Natural killer cell (primary cell): ENCODE results near the gene ZNF521. TPM values are rescaled to one million over a fixed set of nuclear protein-coding genes. Genes with fewer than 3 reads are reported as not detected.

Source experiments
- ATAC-seq, 3 donors: fragments of 150-1000 bp in 2 of 3; fragments of 200-7000 bp in 1 of 3; cut with Tn5 transposase; 1 replicate in 1 of 3; 2 replicates in 2 of 3; pipeline ENCODE4 v1.10.0; 2021; ENCODE audit warnings: mild to moderate bottlenecking in 2 of 3, moderate library complexity in 2 of 3
- DNase-seq, 2 donors: peaks; one replicate each; pipeline versions ENCODE4 v3.0.0 to v3.0.0-alpha.2; 2013 to 2021; ENCODE audit warnings: mixed read lengths in 1 of 2
- H3K27ac ChIP-seq: one replicate; pipeline ENCODE4 v1.5.1; 2013; ENCODE audit warnings: mild to moderate bottlenecking, low read length
- H3K27me3 ChIP-seq: one replicate; pipeline ENCODE4 v1.6.1; 2013; ENCODE audit warnings: low read length; ENCODE audit not compliant: control insufficient read depth, insufficient read depth
- H3K36me3 ChIP-seq: one replicate; pipeline ENCODE4 v1.6.1; 2013; ENCODE audit warnings: low read length; ENCODE audit not compliant: control insufficient read depth, insufficient read depth
- H3K4me1 ChIP-seq: one replicate; pipeline ENCODE4 v1.6.1; 2013; ENCODE audit warnings: low read length; ENCODE audit not compliant: control insufficient read depth, insufficient read depth
- H3K4me3 ChIP-seq: one replicate; pipeline ENCODE4 v1.5.1; 2013; ENCODE audit warnings: low read length
- H3K9me3 ChIP-seq: one replicate; pipeline ENCODE4 v1.6.1; 2013; ENCODE audit warnings: low read length; ENCODE audit not compliant: control insufficient read depth, insufficient read depth
- H3K27ac Mint-ChIP-seq, 2 donors: one replicate each; pipeline ENCODE4 v1.8.0; 2022; ENCODE audit warnings: mild to moderate bottlenecking in 2 of 2, mixed read lengths in 2 of 2, moderate library complexity in 1 of 2
- H3K27me3 Mint-ChIP-seq, 2 donors: one replicate each; pipeline ENCODE4 v1.8.0; 2022; ENCODE audit warnings: low read depth in 2 of 2, mixed read lengths in 2 of 2
- H3K36me3 Mint-ChIP-seq: one replicate; pipeline ENCODE4 v1.8.0; 2022; ENCODE audit warnings: mixed read lengths
- H3K4me1 Mint-ChIP-seq, 2 donors: one replicate each; pipeline ENCODE4 v1.8.0; 2022; ENCODE audit warnings: mixed read lengths in 2 of 2
- H3K4me3 Mint-ChIP-seq: one replicate; pipeline ENCODE4 v1.8.0; 2022; ENCODE audit warnings: mild to moderate bottlenecking, moderate library complexity, mixed read lengths
- H3K9me3 Mint-ChIP-seq, 2 donors: one replicate each; pipeline ENCODE4 v1.8.0; 2022; ENCODE audit warnings: mixed read lengths in 2 of 2
- CTCF ChIP-seq: fragments of 200-600 bp; IDR thresholded peaks from one replicate; pipeline ENCODE4 v1.8.0; 2022; ENCODE audit warnings: antibody characterized with exemption
- WGBS: methylation state at CpG from one replicate; pipeline ENCODE4 v1.1.7; 2013; ENCODE audit warnings: missing lambda C conversion rate; ENCODE audit not compliant: insufficient coverage; 5-methylcytosine and 5-hydroxymethylcytosine counted together
- intact Hi-C: fragments of 100-400 bp; cut with micrococcal nuclease; formaldehyde crosslinking; loops from one replicate; pipeline ENCODE4 v1.14.2; 2022
- total RNA-seq, 4 donors: library from RNA; stranded (reverse); fragments of 120-200 nt in 1 of 4; gene quantifications; one replicate each; pipeline versions ENCODE4 v1.2.3 to v1.2.4, GENCODE V29; 2013 to 2022

The ZNF521 gene
- total RNA-seq, 3 donors from 2014 or later (not counting 1 experiment from before 2014, with no cell fraction given): 0.19 to 3.5 (median 0.54) TPM

GRCh38 chr18:25019086-25019860, 332.7 kb downstream of the ZNF521 start:
- intact Hi-C loops: no loop called here
- Histone ChIP-seq H3K9me3 (no peaks in the 10 kb centered on the region), H3K27ac (no peak overlapping the region), H3K4me1 (no peaks in the 10 kb centered on the region), H3K36me3 (no peaks in the 10 kb centered on the region), H3K27me3 (no peaks in the 10 kb centered on the region), H3K4me3 (no peak overlapping the region)
- no peak for DNase-seq
- H3K4me1 Mint-ChIP-seq: no peaks in the 10 kb centered on the region
- no peaks in the 10 kb centered on the region for H3K36me3 Mint-ChIP-seq
- no peak for ATAC-seq
- H3K9me3 Mint-ChIP-seq: peaks cover 0 to 3% of the 10 kb centered on the region in 2 donors
- no peak overlapping the region for H3K4me3 Mint-ChIP-seq
- H3K27ac Mint-ChIP-seq: no peak overlapping the region
- WGBS: 88% methylated on average over 8 of the region's 8 CpGs
- no peak for TF ChIP-seq CTCF
- H3K27me3 Mint-ChIP-seq: peaks cover 0 to 40% of the 10 kb centered on the region in 2 donors

- no peaks in the 10 kb centered on the region for H3K4me1 ChIP-seq
- Mint-ChIP-seq H3K27ac (no peak overlapping the region), H3K27me3 (peaks cover 0 to 20% of the 10 kb centered on the region in 2 donors), H3K4me3 (no peak overlapping the region), H3K9me3 (peaks cover 0 to 3% of the 10 kb centered on the region in 2 donors), H3K36me3 (no peaks in the 10 kb centered on the region), H3K4me1 (no peaks in the 10 kb centered on the region)
- no peaks in the 10 kb centered on the region for H3K9me3 ChIP-seq
- H3K27ac ChIP-seq: no peak overlapping the region
- DNase-seq: no peak
- no peak overlapping the region for H3K4me3 ChIP-seq
- 96% methylated on average over 13 of the region's 13 CpGs for WGBS
- no peak for ATAC-seq
- H3K36me3 ChIP-seq: no peaks in the 10 kb centered on the region
- TF ChIP-seq CTCF: no peak
- intact Hi-C loops: no loop called here
- H3K27me3 ChIP-seq: no peaks in the 10 kb centered on the region
These were observed 335.3 kb downstream of the ZNF521 start for GRCh38 chr18:25016666-25017065.

- no peaks in the 10 kb centered on the region for H3K9me3 ChIP-seq
- H3K9me3 Mint-ChIP-seq: peaks cover 0 to 3% of the 10 kb centered on the region in 2 donors
- no peak for ATAC-seq
- H3K27me3 Mint-ChIP-seq: peaks cover 0 to 19% of the 10 kb centered on the region in 2 donors
- no peaks in the 10 kb centered on the region for H3K27me3 ChIP-seq
- H3K27ac Mint-ChIP-seq: no peak overlapping the region
- H3K27ac ChIP-seq: no peak overlapping the region
- TF ChIP-seq CTCF: no peak
- H3K36me3 Mint-ChIP-seq: no peaks in the 10 kb centered on the region
- H3K4me3 Mint-ChIP-seq: no peak overlapping the region
- WGBS: 91% methylated on average over 14 of the region's 17 CpGs
- no peaks in the 10 kb centered on the region for H3K4me1 ChIP-seq
- DNase-seq: no peak
- H3K4me1 Mint-ChIP-seq: no peaks in the 10 kb centered on the region
- intact Hi-C loops: no loop called here
- H3K4me3 ChIP-seq: no peak overlapping the region
- no peaks in the 10 kb centered on the region for H3K36me3 ChIP-seq
These were observed 335.8 kb downstream of the ZNF521 start for GRCh38 chr18:25016181-25016580.
